H1 (cell line): Measurements from ENCODE around the gene TMEM269.

Source experiments
- EZH2 ChIP-seq: fragments of 200-600 bp; sonication (generic); IDR thresholded peaks from 2 replicates; pipeline ENCODE4 v1.7.1; 2012; ENCODE audit warnings: low read depth, mild to moderate bottlenecking, moderate library complexity, low read length, inconsistent platforms; ENCODE audit not compliant: severe bottlenecking
- NANOG ChIP-seq: IDR thresholded peaks from 2 replicates; pipeline ENCODE4 v1.6.1; 2011; ENCODE audit warnings: low read length, low read depth, mild to moderate bottlenecking, inconsistent platforms; ENCODE audit not compliant: insufficient read depth, poor library complexity, severe bottlenecking
- POLR2A ChIP-seq, 2 experiments: IDR thresholded peaks; 1 replicate in 1 of 2; 2 replicates in 1 of 2; pipeline ENCODE4 v1.6.1; 2011; ENCODE audit warnings: low read depth in 2 of 2, low read length in 2 of 2, mild to moderate bottlenecking in 2 of 2; ENCODE audit errors: control extremely low read depth in 1 of 2
- SP1 ChIP-seq: IDR thresholded peaks from 2 replicates; pipeline ENCODE4 v1.6.1; 2011; ENCODE audit warnings: low read depth, low read length
- TAF1 ChIP-seq: IDR thresholded peaks from 2 replicates; pipeline ENCODE4 v1.6.1; 2011; ENCODE audit warnings: mild to moderate bottlenecking, low read depth, low read length
- ZNF274 ChIP-seq: IDR thresholded peaks from 2 replicates; pipeline ENCODE4 v1.7.0; 2012; ENCODE audit warnings: low read length, borderline replicate concordance; ENCODE audit errors: extremely low read depth
- TF ChIP-seq, protein P1 (sequence below), 3 experiments: IDR thresholded peaks; 1 replicate in 2 of 3; 2 replicates in 1 of 3; pipeline versions ENCODE4 v1.5.1 to v1.6.1; 2011; ENCODE audit warnings: low read length in 3 of 3, mild to moderate bottlenecking in 3 of 3, inconsistent platforms in 2 of 3, low read depth in 1 of 3, moderate library complexity in 1 of 3; ENCODE audit not compliant: insufficient read depth in 1 of 3; ENCODE audit errors: control extremely low read depth in 1 of 3
- TF ChIP-seq, protein P2 (sequence below): IDR thresholded peaks from 2 replicates; pipeline ENCODE4 v1.6.1; 2011; ENCODE audit warnings: low read length, improper control_type of control experiment

DNA sequence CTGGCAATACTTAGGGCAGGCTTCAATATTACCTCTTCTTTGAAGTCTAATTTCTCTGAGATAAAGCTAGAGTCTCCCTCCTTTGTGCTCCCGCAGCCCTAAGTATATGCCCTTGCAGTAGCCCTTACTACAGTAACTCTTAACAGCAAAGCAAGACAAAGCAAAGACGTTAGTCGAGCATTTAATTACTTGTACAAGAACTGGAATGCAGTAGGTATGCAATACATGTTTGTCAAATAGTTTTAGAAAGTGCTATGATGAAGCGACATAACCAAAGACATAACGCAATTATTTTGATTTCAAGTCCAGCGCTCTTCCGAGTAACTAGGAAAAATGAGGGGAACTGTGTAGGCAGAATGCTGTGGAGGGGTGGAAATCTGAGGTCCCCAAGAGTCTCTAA is 19.5 kb upstream of the TMEM269 start:
- no peak for TF ChIP-seq SP1
- no peak for TF ChIP-seq TAF1
- TF ChIP-seq ZNF274: no peak
- no peak for TF ChIP-seq POLR2A (IDR thresholded peaks at IDR 0.05; ENCODE audit: control extremely low read depth in 1 of 2, low read depth in 2 of 2, low read length in 2 of 2)
- TF ChIP-seq, protein P1, sequence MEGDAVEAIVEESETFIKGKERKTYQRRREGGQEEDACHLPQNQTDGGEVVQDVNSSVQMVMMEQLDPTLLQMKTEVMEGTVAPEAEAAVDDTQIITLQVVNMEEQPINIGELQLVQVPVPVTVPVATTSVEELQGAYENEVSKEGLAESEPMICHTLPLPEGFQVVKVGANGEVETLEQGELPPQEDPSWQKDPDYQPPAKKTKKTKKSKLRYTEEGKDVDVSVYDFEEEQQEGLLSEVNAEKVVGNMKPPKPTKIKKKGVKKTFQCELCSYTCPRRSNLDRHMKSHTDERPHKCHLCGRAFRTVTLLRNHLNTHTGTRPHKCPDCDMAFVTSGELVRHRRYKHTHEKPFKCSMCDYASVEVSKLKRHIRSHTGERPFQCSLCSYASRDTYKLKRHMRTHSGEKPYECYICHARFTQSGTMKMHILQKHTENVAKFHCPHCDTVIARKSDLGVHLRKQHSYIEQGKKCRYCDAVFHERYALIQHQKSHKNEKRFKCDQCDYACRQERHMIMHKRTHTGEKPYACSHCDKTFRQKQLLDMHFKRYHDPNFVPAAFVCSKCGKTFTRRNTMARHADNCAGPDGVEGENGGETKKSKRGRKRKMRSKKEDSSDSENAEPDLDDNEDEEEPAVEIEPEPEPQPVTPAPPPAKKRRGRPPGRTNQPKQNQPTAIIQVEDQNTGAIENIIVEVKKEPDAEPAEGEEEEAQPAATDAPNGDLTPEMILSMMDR (IDR thresholded peaks at IDR 0.05; ENCODE audit: control extremely low read depth in 1 of 3, insufficient read depth in 1 of 3, low read depth in 1 of 3, low read length in 3 of 3): no peak
- TF ChIP-seq, protein P2, sequence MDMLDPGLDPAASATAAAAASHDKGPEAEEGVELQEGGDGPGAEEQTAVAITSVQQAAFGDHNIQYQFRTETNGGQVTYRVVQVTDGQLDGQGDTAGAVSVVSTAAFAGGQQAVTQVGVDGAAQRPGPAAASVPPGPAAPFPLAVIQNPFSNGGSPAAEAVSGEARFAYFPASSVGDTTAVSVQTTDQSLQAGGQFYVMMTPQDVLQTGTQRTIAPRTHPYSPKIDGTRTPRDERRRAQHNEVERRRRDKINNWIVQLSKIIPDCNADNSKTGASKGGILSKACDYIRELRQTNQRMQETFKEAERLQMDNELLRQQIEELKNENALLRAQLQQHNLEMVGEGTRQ: no peak
- TF ChIP-seq EZH2: no peak
- TF ChIP-seq NANOG: no peak
